Keratinocyte (primary cell): Measurements from ENCODE around the gene PDE1C.

ENCODE experiments used
- CTCF ChIP-seq, 3 experiments: IDR thresholded peaks in 1 of 3; conservative IDR thresholded peaks in 1 of 3; optimal IDR thresholded peaks in 1 of 3; 2 replicates in 2 of 3; 3 replicates in 1 of 3; pipeline versions ENCODE3 to v1.5.1; 2011; ENCODE audit warnings: low read length in 3 of 3, mild to moderate bottlenecking in 3 of 3, moderate library complexity in 2 of 3, control low read depth in 1 of 3, inconsistent platforms in 1 of 3; ENCODE audit not compliant: insufficient read depth in 2 of 3; ENCODE audit errors: extremely low read depth in 1 of 3
- EZH2 ChIP-seq: IDR thresholded peaks from one replicate; pipeline ENCODE4 v1.6.1; 2012; ENCODE audit warnings: inconsistent platforms, mild to moderate bottlenecking, low read length, moderate library complexity

GRCh38 chr7:31995134-31995533, 75.1 kb downstream of the PDE1C start:
- TF ChIP-seq EZH2 (no peak), CTCF (optimal IDR thresholded peaks at IDR 0.05 in 1 of 3, IDR thresholded peaks at IDR 0.05 in 1 of 3, conservative IDR thresholded peaks at IDR 0.05 in 1 of 3; ENCODE audit: extremely low read depth in 1 of 3, insufficient read depth in 2 of 3, low read length in 3 of 3) (no peak)
